Brain microvascular endothelial cell (primary cell): Measurements from ENCODE around the gene PDE6B.

ENCODE experiments used
- DNase-seq: peaks from one replicate; pipeline ENCODE4 v3.0.0-alpha.2; 2020
- H3K27ac ChIP-seq: fragments of 250-450 bp; sonication (Bioruptor Pico); 2 replicates; pipeline ENCODE4 v1.5.1; 2020; ENCODE audit warnings: mild to moderate bottlenecking, moderate library complexity
- H3K27me3 ChIP-seq: fragments of 250-450 bp; sonication (Bioruptor Pico); replicated peaks from 2 replicates; pipeline ENCODE4 v1.5.1; 2020; ENCODE audit warnings: mild to moderate bottlenecking
- H3K36me3 ChIP-seq: fragments of 250-450 bp; sonication (Bioruptor Pico); replicated peaks from 2 replicates; pipeline ENCODE4 v1.5.1; 2020; ENCODE audit warnings: mild to moderate bottlenecking
- H3K4me3 ChIP-seq: 2 replicates; pipeline ENCODE4 v1.5.1; 2011; ENCODE audit warnings: low read depth, mild to moderate bottlenecking, control low read depth, low read length, moderate library complexity
- in situ Hi-C: cut with HindIII; loops from 2 replicates; pipeline ENCODE4 v1.10.0; 2017; ENCODE audit warnings: low sequenced_read_pairs, low pct_ligation_motif_present
- TF ChIP-seq, protein P1 (sequence below): IDR thresholded peaks from 2 replicates; pipeline ENCODE4 v1.5.1; 2011; ENCODE audit warnings: low read depth, mild to moderate bottlenecking, moderate library complexity, low read length, control low read depth, inconsistent platforms; ENCODE audit errors: missing control alignments

The PDE6B gene

DNA sequence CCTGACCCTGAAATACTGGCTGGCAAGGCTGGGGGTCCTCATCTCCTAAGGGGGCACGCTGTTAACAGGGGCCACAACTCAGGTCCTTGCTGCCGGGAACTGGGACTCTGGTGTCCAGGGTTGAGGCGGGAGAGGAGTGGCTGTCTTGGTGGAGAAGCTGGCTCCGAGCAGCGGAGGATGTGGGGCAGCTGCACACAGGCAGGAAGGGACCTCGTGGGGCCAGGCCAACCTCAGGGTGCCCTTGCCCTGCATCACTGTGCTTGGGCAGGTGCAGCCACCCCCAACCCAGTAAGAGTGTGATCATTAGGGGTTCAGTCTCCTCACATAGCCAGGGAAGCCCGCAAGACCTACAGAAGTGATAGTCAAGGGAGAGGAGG, 12.6 kb upstream of the PDE6B start:
- Histone ChIP-seq H3K27me3 (no peaks in the 10 kb centered on the region), H3K36me3 (no peaks in the 10 kb centered on the region), H3K4me3 (no peak overlapping the region), H3K27ac (no peak overlapping the region)
- in situ Hi-C loops = no loop called here
- TF ChIP-seq, protein P1, sequence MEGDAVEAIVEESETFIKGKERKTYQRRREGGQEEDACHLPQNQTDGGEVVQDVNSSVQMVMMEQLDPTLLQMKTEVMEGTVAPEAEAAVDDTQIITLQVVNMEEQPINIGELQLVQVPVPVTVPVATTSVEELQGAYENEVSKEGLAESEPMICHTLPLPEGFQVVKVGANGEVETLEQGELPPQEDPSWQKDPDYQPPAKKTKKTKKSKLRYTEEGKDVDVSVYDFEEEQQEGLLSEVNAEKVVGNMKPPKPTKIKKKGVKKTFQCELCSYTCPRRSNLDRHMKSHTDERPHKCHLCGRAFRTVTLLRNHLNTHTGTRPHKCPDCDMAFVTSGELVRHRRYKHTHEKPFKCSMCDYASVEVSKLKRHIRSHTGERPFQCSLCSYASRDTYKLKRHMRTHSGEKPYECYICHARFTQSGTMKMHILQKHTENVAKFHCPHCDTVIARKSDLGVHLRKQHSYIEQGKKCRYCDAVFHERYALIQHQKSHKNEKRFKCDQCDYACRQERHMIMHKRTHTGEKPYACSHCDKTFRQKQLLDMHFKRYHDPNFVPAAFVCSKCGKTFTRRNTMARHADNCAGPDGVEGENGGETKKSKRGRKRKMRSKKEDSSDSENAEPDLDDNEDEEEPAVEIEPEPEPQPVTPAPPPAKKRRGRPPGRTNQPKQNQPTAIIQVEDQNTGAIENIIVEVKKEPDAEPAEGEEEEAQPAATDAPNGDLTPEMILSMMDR = no peak
- DNase-seq = no peak

DNA sequence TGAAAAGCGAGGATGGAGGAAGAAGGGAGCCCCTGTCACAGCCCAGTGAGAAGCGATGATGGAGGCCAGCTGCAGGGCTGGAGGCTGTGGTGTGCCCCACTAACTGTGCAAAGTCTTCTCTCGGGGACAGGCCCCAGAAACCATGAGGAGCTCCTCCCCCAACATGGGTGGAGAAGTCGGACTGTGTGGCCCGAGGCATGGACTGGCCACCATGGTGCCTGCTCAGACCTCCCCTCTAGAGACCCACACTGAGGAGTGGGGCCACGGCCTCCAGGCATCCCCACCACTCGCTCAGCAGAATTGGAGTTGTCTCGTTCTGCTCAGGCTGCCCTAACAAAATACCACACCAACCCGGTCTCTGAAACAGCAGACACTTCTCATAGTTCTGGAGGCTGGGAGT, 12.2 kb upstream of the PDE6B start:
- in situ Hi-C loops = no loop called here
- H3K4me3 ChIP-seq = no peak overlapping the region
- DNase-seq = no peak
- H3K27ac ChIP-seq = no peak overlapping the region
- TF ChIP-seq, protein P1 = no peak
- no peaks in the 10 kb centered on the region for H3K36me3 ChIP-seq
- H3K27me3 ChIP-seq = no peaks in the 10 kb centered on the region

DNA sequence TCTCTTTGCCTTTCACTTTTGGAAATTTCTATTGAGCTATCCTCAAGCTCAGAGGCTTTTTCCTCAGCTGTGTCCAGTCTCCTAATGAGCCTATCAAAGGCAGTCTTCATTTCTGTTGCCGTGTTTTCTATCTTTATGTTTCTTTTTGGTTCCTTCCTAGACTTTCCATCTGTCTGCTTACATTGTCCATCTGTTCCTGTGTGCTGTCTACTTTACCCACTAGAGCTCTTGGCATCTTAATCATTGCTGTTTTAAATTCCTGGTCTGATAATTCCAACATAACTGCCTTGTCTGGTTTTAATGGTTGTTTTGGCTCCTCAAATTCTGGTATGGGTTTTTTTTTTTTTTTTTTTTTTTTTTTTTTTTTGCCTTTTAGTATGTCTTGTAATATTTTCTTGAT, 9.3 kb upstream of the PDE6B start:
- TF ChIP-seq, protein P1 = no peak
- Histone ChIP-seq H3K27ac (no peak overlapping the region), H3K27me3 (no peaks in the 10 kb centered on the region), H3K36me3 (no peaks in the 10 kb centered on the region), H3K4me3 (no peak overlapping the region)
- DNase-seq = no peak
- in situ Hi-C loops = no loop called here

DNA sequence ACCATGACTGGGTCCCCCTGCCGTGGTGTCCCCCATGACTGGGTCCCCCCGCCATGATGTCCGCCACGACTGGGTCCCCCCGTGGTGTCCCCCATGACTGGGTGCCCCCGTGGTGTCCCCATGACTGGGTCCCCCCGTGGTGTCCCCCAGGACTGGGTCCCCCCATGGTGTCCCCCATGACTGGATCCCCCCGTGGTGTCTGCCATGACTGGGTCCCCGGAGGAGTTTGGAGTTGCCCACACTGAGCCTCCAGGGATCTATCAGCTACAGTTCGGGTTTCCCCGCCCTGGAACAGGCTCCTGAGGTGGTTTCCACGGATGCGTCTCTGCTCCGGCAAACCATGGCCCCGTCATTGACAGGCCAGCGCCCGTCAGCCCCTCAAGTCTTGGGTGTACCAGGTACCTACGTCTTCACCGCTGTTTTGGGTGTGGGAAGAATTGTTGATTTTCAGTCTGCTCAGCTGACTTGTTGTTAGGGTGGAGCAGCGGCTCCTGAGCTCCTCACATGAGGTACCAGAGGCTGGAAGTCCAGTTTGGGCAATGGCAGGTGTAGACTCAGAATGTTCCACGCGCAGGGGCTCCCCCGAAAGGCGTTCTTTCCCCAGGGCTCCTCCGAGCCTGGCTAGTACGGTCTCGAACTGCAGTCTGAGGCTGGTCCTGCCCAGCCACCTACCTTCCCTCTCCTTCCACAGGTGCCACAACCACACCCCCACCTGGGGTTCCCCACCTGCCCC, 8.3 kb upstream of the PDE6B start:
- Histone ChIP-seq H3K27ac (no peak overlapping the region), H3K4me3 (no peak overlapping the region), H3K27me3 (no peaks in the 10 kb centered on the region), H3K36me3 (no peaks in the 10 kb centered on the region)
- no peak for DNase-seq
- in situ Hi-C loops = no loop called here
- TF ChIP-seq, protein P1 = no peak

DNA sequence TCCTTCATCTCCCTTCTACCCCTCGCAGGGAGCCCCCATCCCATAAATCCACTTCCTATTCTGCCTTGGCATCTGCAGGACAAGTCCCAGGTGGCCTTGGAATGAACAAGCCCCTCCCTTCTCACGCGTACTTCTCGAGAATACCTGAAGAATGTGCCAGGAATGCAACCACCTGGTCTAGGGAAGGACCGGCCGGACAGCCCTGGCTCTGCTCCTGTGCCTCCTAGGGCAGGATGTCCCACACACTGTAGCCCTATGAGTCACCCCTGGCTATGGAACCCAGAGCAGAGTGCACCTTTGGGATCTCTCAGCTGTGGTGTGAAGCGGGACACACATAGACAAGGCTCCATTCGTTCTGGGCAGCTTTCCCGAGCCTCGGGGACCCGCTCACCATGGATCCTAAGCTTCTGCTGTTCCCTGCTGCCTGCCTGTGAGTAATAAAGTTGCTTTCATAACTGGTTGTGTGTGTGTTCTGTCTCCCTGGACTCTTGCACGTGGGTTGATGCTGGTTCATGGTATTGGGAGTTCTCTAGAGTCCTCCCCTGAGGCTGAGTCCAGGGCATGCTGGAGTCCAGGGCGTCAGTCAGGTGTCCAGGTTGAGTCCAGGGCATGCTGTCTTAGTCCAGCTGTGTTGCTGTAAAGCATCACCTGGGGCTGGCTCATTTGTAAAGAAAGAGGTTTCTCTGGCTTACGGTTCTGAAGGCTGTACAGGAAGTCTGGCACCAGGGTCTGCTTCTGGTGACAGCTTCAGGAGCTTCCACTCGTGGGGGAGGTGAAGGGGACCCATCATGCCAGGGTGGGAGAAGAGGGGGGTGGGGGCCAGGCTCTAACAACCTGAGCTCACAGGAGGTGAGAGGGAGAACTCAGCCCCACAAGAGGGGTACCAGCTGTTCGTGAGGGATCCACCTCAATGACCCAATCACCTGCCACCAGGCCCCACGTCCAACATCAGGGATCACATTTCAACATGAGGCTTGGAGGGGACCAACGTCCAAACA, 7.4 kb upstream of the PDE6B start:
- Histone ChIP-seq H3K27ac (no peak overlapping the region), H3K36me3 (no peaks in the 10 kb centered on the region), H3K4me3 (no peak overlapping the region), H3K27me3 (no peaks in the 10 kb centered on the region)
- in situ Hi-C loops = no loop called here
- TF ChIP-seq, protein P1 = no peak
- no peak for DNase-seq
